HG03135 (cell line): Measurements from ENCODE around the gene COQ7.

ENCODE experiments used
- ATAC-seq: cut with Tn5 transposase; IDR thresholded peaks from one replicate; pipeline ENCODE4 v1.9.1; 2021; ENCODE audit warnings: mild to moderate bottlenecking, moderate library complexity; ENCODE audit not compliant: unreplicated experiment

COQ7 gene

DNA sequence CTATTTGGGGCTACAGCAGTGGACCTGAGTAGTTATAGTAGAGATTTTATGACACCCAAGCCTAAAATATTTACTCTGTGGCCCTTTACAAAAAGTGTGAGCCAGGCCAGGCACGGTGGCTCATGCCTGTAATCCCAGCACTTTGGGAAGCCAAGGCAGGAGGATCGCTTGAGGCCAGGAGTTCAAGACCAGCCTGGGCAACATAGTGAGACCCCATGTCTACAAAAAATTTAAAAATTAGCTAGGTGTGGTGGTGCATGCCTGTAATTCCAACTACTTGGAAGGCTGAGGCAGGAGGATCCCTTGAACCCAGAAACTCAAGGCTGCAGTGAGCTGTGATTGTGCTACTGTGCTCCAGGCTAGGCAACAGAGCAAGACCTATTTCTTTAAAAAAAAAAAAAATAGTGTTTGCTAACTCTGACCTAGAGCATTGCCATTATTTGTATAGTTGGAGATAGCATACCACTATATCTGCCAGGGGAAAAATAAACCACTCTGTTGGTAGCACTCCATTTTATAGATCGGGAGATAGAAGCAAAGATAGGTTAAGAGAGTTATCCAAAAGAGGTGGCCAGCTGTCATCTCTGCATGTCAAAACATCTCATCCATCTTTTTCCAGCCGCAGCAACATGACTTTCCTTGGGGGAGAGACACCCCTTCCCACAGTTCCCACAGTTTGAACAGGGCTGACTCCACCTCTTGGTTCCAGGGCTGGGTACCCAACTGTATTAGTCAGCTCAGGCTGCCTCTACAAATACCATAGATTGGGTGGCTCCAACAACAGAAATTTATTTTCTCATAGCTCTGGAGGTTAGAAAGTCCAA lies 43.3 kb downstream of the COQ7 start:
- no peak for ATAC-seq

DNA sequence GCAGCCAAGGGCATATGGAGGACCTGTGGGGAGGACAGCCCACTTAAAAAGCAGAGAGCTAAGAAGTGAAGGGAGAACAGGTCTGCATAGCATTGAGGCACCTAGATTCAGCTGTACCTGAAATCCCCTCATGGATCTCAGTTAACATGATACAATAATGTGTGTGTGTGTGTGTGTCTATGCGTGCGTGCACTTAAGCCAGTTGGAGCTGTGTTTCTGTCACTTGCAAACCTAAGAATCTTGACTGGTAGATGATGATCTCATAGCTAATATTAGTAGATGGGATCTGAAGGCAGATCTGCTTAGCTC lies 44.6 kb downstream of the COQ7 start:
- ATAC-seq = no peak

- ATAC-seq = no peak
These were observed 46.4 kb downstream of the COQ7 start, which contains the start of gene ITPRIPL2 for GRCh38 chr16:19113577-19114358. TSS of gene ITPRIPL2 (plus strand) at chr16:19113964. CDS start at chr16:19114462, 498 bp downstream.

- ATAC-seq = no peak
These were observed 47.1 kb downstream of the COQ7 start for GRCh38 chr16:19114359-19115147.

DNA sequence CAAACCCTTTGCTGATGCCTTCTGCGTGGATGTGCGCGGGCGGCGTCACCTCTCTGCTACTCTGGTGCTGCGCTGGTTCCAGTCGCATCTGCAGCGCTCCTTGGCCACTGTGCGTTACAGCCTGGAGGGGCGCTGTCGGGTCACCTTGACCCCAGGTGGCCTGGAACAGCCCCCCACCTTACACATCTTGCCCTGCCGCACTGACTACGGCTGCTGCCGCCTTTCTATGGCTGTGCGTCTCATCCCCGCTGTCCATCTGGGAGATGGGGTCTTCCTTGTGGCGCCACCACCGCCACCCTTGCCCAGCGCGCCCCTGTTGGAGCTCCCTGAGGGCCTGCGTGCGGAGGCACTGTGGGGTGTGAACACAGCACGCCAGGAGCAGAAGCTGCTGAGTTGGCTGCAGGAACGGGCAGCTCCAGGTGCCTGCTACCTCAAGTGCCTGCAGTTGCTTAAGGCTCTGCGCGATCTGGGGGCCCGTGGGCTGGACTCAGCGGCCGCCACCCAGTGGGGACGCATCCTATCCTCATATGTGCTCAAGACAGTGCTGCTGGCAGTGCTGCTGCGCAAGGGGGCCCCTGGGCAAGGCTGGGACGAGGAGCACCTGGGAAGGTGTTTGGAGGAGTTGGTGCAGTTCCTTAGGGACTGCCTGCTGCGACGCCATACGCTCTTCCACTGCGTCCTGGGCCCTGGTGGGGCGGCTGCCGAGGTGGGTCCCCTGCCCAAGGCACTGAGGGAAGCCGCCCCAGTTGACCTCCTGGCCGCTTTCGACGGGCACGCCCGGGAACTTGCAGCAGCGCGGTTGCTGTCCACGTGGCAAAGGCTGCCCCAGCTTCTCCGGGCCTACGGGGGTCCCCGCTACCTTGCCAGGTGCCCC lies 48.0 kb downstream of the COQ7 start:
- ATAC-seq = no peak

DNA sequence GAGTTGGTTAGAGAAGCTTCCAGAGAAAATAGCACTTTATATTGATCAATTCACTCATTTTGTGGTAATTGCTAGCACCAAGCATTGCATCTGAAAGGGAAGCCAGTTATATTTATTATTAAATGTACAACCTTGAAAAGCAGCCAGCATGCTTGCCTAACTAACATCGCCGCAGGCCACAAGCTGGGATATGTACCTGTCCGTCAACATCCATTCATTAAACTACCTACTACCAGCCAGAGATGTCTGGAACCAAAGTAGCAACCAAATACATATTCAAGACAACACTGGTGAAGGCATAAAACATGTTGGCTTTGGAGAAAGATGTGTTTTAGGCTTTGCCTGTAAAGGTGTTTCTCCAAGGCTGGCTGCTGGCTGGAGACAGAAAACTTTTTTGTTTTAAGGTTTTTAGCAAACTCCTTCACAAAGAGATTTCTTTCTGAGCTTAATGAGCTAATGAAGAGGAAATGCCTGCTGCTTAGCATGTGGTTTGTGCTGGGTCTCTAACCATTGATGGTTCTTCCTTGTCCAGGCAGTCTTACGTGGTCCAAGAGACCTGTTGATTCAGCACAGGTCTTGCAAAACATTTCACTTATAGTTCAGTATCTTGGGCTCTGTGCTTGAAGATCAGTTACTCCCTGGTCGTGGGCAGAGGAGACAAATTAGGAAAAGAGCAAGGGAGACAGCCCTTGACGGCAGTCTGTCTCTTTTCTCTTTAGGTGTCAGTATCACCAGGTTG lies 49.5 kb downstream of the COQ7 start:
- ATAC-seq = no peak

DNA sequence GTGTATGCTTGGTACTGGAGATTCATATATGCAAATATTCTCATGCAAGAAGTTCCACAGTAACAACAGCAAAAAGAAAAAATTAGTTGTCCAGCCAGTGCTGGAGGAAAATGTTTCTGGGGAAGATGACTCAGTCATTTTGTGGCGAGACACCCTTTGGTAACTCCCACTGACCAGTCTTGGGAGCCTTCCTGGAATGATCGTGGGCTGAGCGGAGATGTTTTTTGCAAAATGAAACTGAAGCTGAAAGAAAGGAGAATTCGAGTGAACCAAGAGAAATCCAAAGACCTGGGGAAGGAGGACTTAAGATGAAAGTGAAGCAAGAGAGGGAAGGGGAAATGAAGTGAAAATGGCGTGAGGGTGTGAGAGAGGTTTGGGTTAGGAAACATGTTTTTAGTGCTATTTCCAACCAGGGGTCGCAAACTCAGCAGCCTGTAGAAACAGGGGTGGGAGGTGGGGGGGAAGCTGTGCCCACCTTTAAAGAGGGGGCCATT lies 51.6 kb downstream of the COQ7 start:
- no peak for ATAC-seq

DNA sequence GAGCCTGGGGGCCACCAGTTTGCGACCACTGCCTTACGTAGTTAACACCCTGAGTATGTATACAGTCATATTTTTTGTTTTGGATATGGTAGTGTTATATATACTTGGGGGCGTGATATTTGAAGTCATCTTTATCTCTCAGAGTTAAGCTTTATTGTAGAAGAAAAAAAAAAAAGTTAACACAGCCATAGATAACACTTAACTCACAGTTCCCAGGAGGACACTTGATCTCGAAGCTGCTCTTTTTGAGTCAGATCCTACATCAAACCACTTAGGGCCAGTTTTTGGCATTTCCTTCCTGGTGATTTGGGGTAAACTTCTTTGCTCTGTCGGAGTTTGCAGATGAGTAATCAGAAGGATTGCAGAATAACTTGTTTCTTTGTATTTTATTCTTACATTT lies 52.1 kb downstream of the COQ7 start:
- ATAC-seq = no peak

GRCh38 chr16:19123535-19124178 lies 56.2 kb downstream of the COQ7 start:
- ATAC-seq = no peak

GRCh38 chr16:19126300-19126699 lies 58.9 kb downstream of the COQ7 start:
- no peak for ATAC-seq

- no peak for ATAC-seq
These were observed 59.8 kb downstream of the COQ7 start for GRCh38 chr16:19127205-19127604.

GRCh38 chr16:19127674-19128131 lies 60.3 kb downstream of the COQ7 start:
- no peak for ATAC-seq

DNA sequence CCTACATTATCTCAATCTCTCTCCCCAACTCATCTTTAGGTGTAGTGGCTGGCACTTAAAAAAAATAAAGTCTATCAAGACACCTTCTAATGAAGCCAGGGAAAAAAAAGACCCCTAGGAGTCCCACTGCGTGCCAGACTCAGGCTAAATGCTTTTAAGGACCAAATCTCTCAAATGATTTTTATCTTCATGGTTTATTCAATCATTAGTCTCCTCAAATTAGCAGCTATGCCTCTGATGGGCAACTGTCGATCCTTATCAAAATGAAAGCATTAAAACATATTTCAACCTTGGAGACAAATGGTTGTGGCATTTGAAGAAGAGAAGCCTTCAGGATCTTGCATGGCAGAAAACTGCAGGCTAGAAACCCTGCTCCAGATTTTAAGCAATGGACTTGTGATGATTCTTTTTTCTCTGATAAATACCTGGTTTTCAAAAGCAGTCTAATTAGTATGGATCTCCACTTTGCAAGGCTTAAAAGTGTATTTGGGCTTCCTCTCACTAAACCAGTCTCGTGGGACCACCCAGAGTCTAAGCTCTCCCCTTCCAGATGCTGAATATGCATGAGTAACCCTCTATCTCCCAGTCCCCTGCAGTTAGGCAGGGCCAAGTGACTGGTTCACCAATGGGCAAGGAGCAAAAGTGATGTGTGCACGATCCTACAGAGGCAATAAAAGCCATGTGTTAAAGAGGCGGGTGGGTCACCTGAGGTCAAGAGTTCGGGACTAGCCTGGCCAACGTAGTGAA lies 61.2 kb downstream of the COQ7 start:
- ATAC-seq = no peak
